Neural progenitor cell (in vitro differentiated cells): ENCODE results near the gene LASP1.

Experiments used
- CTCF ChIP-seq: fragments of 200-600 bp; sonication (generic); IDR thresholded peaks from 2 replicates; pipeline ENCODE4 v1.5.1; 2017; ENCODE audit warnings: antibody characterized with exemption, mild to moderate bottlenecking
- EZH2 ChIP-seq: fragments of 200-600 bp; sonication (generic); IDR thresholded peaks from 2 replicates; pipeline ENCODE4 v1.6.1; 2017; ENCODE audit warnings: antibody characterized with exemption, mild to moderate bottlenecking, moderate library complexity

GRCh38 chr17:38907930-38908675, 38.2 kb downstream of the LASP1 start:
- no peak for TF ChIP-seq CTCF
- TF ChIP-seq EZH2 = no peak
